VCaP (cell line): ENCODE measurements around the gene HNF1B.
A peak's percentile ranks its signal among the peaks of the same experiment; 100 is the strongest.

Source experiments
- H3K27ac ChIP-seq: fragments of 450-650 bp; 2 replicates; pipeline ENCODE4 v1.5.1; 2017
- TF ChIP-seq, protein P1 (sequence below): fragments of 450-650 bp; conservative IDR thresholded peaks from 2 replicates; pipeline ENCODE4 v1.5.1; 2017; ENCODE audit warnings: mild to moderate bottlenecking, moderate library complexity

HNF1B gene, protein sequence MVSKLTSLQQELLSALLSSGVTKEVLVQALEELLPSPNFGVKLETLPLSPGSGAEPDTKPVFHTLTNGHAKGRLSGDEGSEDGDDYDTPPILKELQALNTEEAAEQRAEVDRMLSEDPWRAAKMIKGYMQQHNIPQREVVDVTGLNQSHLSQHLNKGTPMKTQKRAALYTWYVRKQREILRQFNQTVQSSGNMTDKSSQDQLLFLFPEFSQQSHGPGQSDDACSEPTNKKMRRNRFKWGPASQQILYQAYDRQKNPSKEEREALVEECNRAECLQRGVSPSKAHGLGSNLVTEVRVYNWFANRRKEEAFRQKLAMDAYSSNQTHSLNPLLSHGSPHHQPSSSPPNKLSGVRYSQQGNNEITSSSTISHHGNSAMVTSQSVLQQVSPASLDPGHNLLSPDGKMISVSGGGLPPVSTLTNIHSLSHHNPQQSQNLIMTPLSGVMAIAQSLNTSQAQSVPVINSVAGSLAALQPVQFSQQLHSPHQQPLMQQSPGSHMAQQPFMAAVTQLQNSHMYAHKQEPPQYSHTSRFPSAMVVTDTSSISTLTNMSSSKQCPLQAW

GRCh38 chr17:37744961-37745800 lies at the start of gene HNF1B:
Gene HNF1B, minus strand, starts transcription at chr17:37745059. Its CDS starts 175 bp downstream, at chr17:37744884.
- TF ChIP-seq, protein P1, sequence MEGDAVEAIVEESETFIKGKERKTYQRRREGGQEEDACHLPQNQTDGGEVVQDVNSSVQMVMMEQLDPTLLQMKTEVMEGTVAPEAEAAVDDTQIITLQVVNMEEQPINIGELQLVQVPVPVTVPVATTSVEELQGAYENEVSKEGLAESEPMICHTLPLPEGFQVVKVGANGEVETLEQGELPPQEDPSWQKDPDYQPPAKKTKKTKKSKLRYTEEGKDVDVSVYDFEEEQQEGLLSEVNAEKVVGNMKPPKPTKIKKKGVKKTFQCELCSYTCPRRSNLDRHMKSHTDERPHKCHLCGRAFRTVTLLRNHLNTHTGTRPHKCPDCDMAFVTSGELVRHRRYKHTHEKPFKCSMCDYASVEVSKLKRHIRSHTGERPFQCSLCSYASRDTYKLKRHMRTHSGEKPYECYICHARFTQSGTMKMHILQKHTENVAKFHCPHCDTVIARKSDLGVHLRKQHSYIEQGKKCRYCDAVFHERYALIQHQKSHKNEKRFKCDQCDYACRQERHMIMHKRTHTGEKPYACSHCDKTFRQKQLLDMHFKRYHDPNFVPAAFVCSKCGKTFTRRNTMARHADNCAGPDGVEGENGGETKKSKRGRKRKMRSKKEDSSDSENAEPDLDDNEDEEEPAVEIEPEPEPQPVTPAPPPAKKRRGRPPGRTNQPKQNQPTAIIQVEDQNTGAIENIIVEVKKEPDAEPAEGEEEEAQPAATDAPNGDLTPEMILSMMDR = no peak
- peak within 1 kb of the TSS; percentile 99 for H3K27ac ChIP-seq

- TF ChIP-seq, protein P1 = no peak
- no peak overlapping the region for H3K27ac ChIP-seq
Measured at GRCh38 chr17:37792787-37793186, 47.9 kb upstream of the HNF1B start.

DNA sequence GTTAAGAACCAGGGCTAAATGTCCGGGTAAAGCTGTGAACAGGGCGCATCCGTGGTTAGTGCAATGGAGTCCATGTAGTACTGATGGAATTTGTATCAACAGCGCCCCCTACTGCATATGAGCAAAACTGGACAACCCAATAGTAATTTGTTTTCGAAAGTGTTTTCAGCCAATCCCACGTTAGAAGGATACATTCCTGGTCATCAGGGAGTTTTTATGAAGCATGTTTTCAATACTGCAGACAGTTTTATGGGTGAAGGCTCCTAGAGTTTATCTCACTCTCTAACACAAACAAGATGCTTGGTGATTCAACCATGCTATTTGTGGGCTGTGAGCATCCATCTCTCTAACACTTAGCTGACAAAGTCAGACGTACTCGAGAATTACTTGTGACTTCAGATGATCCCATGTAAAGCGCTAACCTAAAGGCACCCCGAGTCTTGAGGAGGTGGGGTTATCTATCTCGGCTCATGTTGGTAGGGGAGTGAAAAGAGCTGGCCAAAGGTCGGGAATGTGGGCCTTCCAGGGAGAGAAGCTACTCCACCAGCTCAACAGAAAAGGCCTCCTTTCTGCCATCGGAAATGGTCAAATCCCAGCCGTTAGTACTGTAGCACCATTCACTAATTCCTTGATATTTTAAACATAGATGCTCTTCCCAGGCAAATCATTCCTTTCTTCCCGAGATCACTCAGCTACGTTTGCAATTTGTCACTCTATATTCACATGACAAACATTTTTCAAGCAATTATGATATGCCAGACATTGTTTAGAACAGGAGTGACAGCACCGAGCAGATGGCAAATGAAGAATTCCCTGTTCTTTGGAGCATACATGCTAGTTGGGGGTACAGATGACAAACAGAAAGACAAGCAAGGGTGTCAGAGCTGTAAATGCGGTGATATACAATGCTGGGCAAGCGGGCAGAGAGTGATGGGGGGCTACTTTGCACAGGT lies 46.9 kb upstream of the HNF1B start:
- TF ChIP-seq, protein P1 = peak; percentile 58

DNA sequence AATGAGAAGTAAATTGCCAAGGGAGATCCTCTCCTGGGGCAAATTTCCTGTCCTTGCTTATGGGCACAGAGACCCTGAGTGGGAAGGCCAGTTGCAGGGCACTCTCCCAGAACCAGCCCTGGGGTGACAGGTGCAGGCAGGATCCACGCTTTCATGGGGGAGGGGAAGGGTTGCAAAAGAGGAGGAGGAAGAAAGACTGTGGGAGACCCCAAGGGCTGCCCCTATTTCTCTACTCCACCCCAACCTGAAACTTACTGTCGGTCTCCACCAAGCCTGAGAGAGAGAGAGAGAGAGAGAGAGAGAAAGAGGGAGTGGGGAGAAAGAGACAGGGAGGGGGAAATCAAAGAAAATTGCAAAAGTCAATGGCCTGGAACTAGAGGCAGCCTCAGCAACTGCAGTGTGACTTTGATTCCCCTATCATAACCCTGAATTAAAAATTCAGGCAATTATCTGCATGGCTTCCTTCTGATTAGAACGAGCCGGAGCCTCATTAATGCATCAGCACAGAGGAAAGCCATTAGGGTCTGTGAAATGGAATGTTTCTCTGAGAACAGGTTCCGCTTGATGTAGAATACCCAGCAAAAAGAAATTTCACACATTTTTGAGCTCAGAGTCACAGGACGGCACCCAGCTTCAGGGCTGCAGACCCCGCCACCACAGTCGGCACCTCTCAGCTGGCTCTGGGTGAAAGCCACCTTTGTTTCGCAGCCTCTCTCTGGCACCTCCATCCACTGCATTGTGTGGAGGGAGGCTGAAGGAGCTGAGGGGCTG lies 45.1 kb upstream of the HNF1B start:
- TF ChIP-seq, protein P1 = no peak
- no peak overlapping the region for H3K27ac ChIP-seq

More for the DNA sequence above, 46.9 kb upstream of the HNF1B start:
- no peak overlapping the region for H3K27ac ChIP-seq

GRCh38 chr17:37789021-37789565 lies 44.2 kb upstream of the HNF1B start:
- H3K27ac ChIP-seq = no peak overlapping the region
- TF ChIP-seq, protein P1 = no peak

DNA sequence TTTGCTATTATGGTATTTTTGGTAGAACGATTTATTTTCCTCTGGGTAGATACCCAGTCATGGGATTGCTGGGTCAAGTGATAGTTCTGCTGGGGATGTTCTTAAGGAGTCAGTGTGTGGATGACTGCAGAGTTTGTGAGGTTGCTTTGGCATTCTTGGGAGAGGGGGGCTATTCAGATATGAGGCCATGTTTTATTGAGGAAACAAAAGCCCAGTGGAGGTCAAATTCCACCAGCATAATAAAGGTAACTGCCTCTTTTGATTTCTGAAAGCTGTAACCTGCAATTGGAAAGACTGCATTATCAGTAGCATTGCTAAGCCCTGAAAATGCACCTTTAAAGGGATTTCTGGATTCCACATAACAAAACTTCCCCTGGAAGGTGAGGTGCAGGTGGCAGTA lies 43.7 kb upstream of the HNF1B start:
- H3K27ac ChIP-seq = no peak overlapping the region
- TF ChIP-seq, protein P1 = no peak
